ENCODE data around the gene SOX10.

- TF ChIP-seq, protein P1, sequence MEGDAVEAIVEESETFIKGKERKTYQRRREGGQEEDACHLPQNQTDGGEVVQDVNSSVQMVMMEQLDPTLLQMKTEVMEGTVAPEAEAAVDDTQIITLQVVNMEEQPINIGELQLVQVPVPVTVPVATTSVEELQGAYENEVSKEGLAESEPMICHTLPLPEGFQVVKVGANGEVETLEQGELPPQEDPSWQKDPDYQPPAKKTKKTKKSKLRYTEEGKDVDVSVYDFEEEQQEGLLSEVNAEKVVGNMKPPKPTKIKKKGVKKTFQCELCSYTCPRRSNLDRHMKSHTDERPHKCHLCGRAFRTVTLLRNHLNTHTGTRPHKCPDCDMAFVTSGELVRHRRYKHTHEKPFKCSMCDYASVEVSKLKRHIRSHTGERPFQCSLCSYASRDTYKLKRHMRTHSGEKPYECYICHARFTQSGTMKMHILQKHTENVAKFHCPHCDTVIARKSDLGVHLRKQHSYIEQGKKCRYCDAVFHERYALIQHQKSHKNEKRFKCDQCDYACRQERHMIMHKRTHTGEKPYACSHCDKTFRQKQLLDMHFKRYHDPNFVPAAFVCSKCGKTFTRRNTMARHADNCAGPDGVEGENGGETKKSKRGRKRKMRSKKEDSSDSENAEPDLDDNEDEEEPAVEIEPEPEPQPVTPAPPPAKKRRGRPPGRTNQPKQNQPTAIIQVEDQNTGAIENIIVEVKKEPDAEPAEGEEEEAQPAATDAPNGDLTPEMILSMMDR (conservative IDR thresholded peaks at IDR 0.05; ENCODE audit: low read length): no peak
- TF ChIP-seq EZH2phosphoT487 (IDR thresholded peaks at IDR 0.05; ENCODE audit: borderline replicate concordance): no peak
Measured at GRCh38 chr22:38012604-38013072, 28.3 kb upstream of the SOX10 start.

Measured in Loucy (cell line).